Measurements from ENCODE around the gene SMIM14.
"Not testable (repeated sequence)": the region's sequence is repeated elsewhere in the genome, so short reads cannot be mapped to it uniquely, and the experiment has no call there.

SMIM14 gene

GRCh38 chr4:39638354-39639239 is at the start of gene SMIM14:
SMIM14 (minus strand) TSS chr4:39638865; CDS start chr4:39605145, 33,720 bp downstream.
- DNase-seq: peak; percentile 90

- DNase-seq: no peak
Observed at GRCh38 chr4:39687014-39687413, 48.3 kb upstream of the SMIM14 start.

- no peak for DNase-seq
Observed at GRCh38 chr4:39685990-39686389, 47.3 kb upstream of the SMIM14 start.

GRCh38 chr4:39682138-39682537 is 43.5 kb upstream of the SMIM14 start:
- DNase-seq: no peak

- not testable (repeated sequence) for DNase-seq
Observed at GRCh38 chr4:39681003-39681402, 42.3 kb upstream of the SMIM14 start.

- DNase-seq: not testable (repeated sequence)
Observed at GRCh38 chr4:39675681-39676080, 37.0 kb upstream of the SMIM14 start.

- not testable (repeated sequence) for DNase-seq
Observed at GRCh38 chr4:39670296-39670695, 31.6 kb upstream of the SMIM14 start.

GRCh38 chr4:39668887-39669286 is 30.2 kb upstream of the SMIM14 start:
- DNase-seq: no peak

GRCh38 chr4:39667706-39668105 is 29.0 kb upstream of the SMIM14 start:
- no peak for DNase-seq

- DNase-seq: no peak
Observed at GRCh38 chr4:39664828-39665731, 26.4 kb upstream of the SMIM14 start.

GRCh38 chr4:39662683-39663082 is 24.0 kb upstream of the SMIM14 start:
- no peak for DNase-seq

- DNase-seq: no peak
Observed at GRCh38 chr4:39660757-39661156, 22.1 kb upstream of the SMIM14 start.

GRCh38 chr4:39660045-39660444 is 21.4 kb upstream of the SMIM14 start:
- DNase-seq: no peak

GRCh38 chr4:39658756-39659155 is 20.1 kb upstream of the SMIM14 start:
- no peak for DNase-seq

GRCh38 chr4:39657465-39657864 is 18.8 kb upstream of the SMIM14 start:
- DNase-seq: no peak

- DNase-seq: not testable (repeated sequence)
Observed at GRCh38 chr4:39656638-39657037, 18.0 kb upstream of the SMIM14 start.

GRCh38 chr4:39655876-39656275 is 17.2 kb upstream of the SMIM14 start:
- no peak for DNase-seq

- no peak for DNase-seq
Observed at GRCh38 chr4:39655211-39655610, 16.5 kb upstream of the SMIM14 start.

GRCh38 chr4:39651586-39651985 is 12.9 kb upstream of the SMIM14 start:
- DNase-seq: not testable (repeated sequence)

GRCh38 chr4:39649639-39650265 is 11.1 kb upstream of the SMIM14 start:
- DNase-seq: no peak

- DNase-seq: no peak
Observed at GRCh38 chr4:39648827-39649558, 10.3 kb upstream of the SMIM14 start.

GRCh38 chr4:39648213-39648612 is 9.5 kb upstream of the SMIM14 start:
- no peak for DNase-seq

Measured in CD4-positive, alpha-beta T cell treated with Interleukin-10 for 1 hour (primary cell).